Neural progenitor cell (in vitro differentiated cells): ENCODE data around the gene PRTFDC1. TPM values are rescaled to one million over a fixed set of nuclear protein-coding genes. Genes with fewer than 3 reads are reported as not detected.
A peak's percentile ranks its signal among the peaks of the same experiment; 100 is the strongest.

Experiments
- DNase-seq: peaks from one replicate; pipeline ENCODE4 v3.0.0-alpha.2; 2016; ENCODE audit warnings: low spot score
- H2AFZ ChIP-seq: fragments of 200-600 bp; sonication (generic); replicated peaks from 2 replicates; pipeline ENCODE4 v1.6.1; 2016; ENCODE audit warnings: antibody characterized with exemption
- H3F3A ChIP-seq: fragments of 200-600 bp; sonication (generic); 2 replicates; pipeline ENCODE4 v1.6.1; 2016; ENCODE audit warnings: antibody characterized with exemption, low read depth
- H3K27ac ChIP-seq: fragments of 200-600 bp; sonication (generic); 2 replicates; pipeline ENCODE4 v1.5.1; 2016; ENCODE audit warnings: mild to moderate bottlenecking
- H3K27me3 ChIP-seq: fragments of 200-600 bp; sonication (generic); 2 replicates; pipeline ENCODE4 v1.6.1; 2016; ENCODE audit warnings: mild to moderate bottlenecking, moderate library complexity
- H3K36me3 ChIP-seq: fragments of 200-600 bp; sonication (generic); 2 replicates; pipeline ENCODE4 v1.5.1; 2016
- H3K4me1 ChIP-seq: fragments of 200-600 bp; sonication (generic); 2 replicates; pipeline ENCODE4 v1.6.1; 2016; ENCODE audit warnings: mixed run types
- H3K4me2 ChIP-seq: fragments of 200-600 bp; sonication (generic); 2 replicates; pipeline ENCODE4 v1.6.1; 2016
- H3K4me3 ChIP-seq: fragments of 200-600 bp; sonication (generic); 2 replicates; pipeline ENCODE4 v1.5.1; 2016
- H3K79me2 ChIP-seq: fragments of 200-600 bp; sonication (generic); 2 replicates; pipeline ENCODE4 v1.6.1; 2016; ENCODE audit warnings: low read depth
- H3K9ac ChIP-seq: fragments of 200-600 bp; sonication (generic); 2 replicates; pipeline ENCODE4 v1.6.1; 2016
- H3K9me3 ChIP-seq: fragments of 200-600 bp; sonication (generic); 2 replicates; pipeline ENCODE4 v1.5.1; 2016; ENCODE audit warnings: low read depth
- H4K20me1 ChIP-seq: fragments of 200-600 bp; sonication (generic); 2 replicates; pipeline ENCODE4 v1.6.1; 2016; ENCODE audit warnings: low read depth
- H3K27ac Mint-ChIP-seq: 3 replicates; pipeline ENCODE4 v1.8.0; 2021; ENCODE audit warnings: mixed read lengths
- H3K27me3 Mint-ChIP-seq: 2 replicates; pipeline ENCODE4 v1.8.0; 2022; ENCODE audit warnings: low read depth, mild to moderate bottlenecking, inconsistent platforms, moderate library complexity, mixed read lengths; ENCODE audit not compliant: insufficient read depth
- H3K36me3 Mint-ChIP-seq: 3 replicates; pipeline ENCODE4 v1.8.0; 2021; ENCODE audit warnings: mixed read lengths
- H3K4me1 Mint-ChIP-seq: 3 replicates; pipeline ENCODE4 v1.8.0; 2021; ENCODE audit warnings: mixed read lengths
- H3K4me3 Mint-ChIP-seq: 3 replicates; pipeline ENCODE4 v1.8.0; 2021; ENCODE audit warnings: mild to moderate bottlenecking, moderate library complexity, mixed read lengths
- H3K9me3 Mint-ChIP-seq: 3 replicates; pipeline ENCODE4 v1.8.0; 2020; ENCODE audit warnings: mixed read lengths
- EZH2 ChIP-seq: fragments of 200-600 bp; sonication (generic); IDR thresholded peaks from 2 replicates; pipeline ENCODE4 v1.6.1; 2017; ENCODE audit warnings: antibody characterized with exemption, mild to moderate bottlenecking, moderate library complexity
- EZH2phosphoT487 ChIP-seq: fragments of 200-600 bp; sonication (generic); IDR thresholded peaks from 2 replicates; pipeline ENCODE4 v1.6.1; 2017; ENCODE audit warnings: antibody characterized with exemption
- total RNA-seq: library from RNA; depleted of rRNA; stranded (reverse); fragments of >200 nt; gene quantifications from 2 replicates; pipeline ENCODE4 v1.2.3, GENCODE V29; 2015; ENCODE audit warnings: low replicate concordance
- TF ChIP-seq, protein P1 (sequence below): fragments of 200-600 bp; sonication (generic); IDR thresholded peaks from 2 replicates; pipeline ENCODE4 v1.5.1; 2017; ENCODE audit warnings: antibody characterized with exemption, mild to moderate bottlenecking

The PRTFDC1 gene
- total RNA-seq, 1 donor from 2014 or later, result 37.7 TPM

DNA sequence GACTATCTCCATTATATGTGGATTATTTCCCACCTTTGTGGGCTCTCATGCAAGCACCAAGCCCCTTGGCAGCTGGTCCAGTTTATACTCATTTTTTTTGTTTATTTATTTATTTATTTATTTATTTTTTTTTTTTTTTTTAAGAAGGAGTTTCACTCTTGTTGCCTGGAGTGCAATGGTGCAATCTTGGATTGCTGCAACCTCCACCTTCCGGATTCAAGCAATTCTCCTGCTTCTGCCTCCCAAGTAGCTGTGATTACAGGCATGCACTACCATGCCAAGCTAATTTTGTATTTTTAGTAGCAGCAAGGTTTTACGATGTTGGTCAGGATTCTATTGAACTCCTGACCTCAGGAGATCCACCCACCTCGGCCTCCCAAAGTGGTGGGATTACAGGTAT, 2.8 kb downstream of the PRTFDC1 start:
- Histone ChIP-seq H3K9me3 (no peaks in the 10 kb centered on the region), H4K20me1 (no peaks in the 10 kb centered on the region), H3K27me3 (no peaks in the 10 kb centered on the region), H3F3A (peaks cover 23% of the 10 kb centered on the region), H3K4me2 (no peak overlapping the region), H2AFZ (no peak overlapping the region), H3K4me1 (peaks cover 40% of the 10 kb centered on the region), H3K27ac (no peak overlapping the region), H3K4me3 (no peak overlapping the region), H3K36me3 (no peaks in the 10 kb centered on the region), H3K9ac (no peak overlapping the region), H3K79me2 (no peaks in the 10 kb centered on the region)
- H3K27me3 Mint-ChIP-seq, result peaks cover 4% of the 10 kb centered on the region
- no peak for DNase-seq
- no peak overlapping the region for H3K27ac Mint-ChIP-seq
- H3K4me1 Mint-ChIP-seq, result peaks cover 43% of the 10 kb centered on the region
- no peaks in the 10 kb centered on the region for H3K9me3 Mint-ChIP-seq
- peaks cover 4% of the 10 kb centered on the region for H3K36me3 Mint-ChIP-seq
- H3K4me3 Mint-ChIP-seq, result no peak overlapping the region
- TF ChIP-seq EZH2phosphoT487 (no peak), EZH2 (no peak)
- TF ChIP-seq, protein P1, sequence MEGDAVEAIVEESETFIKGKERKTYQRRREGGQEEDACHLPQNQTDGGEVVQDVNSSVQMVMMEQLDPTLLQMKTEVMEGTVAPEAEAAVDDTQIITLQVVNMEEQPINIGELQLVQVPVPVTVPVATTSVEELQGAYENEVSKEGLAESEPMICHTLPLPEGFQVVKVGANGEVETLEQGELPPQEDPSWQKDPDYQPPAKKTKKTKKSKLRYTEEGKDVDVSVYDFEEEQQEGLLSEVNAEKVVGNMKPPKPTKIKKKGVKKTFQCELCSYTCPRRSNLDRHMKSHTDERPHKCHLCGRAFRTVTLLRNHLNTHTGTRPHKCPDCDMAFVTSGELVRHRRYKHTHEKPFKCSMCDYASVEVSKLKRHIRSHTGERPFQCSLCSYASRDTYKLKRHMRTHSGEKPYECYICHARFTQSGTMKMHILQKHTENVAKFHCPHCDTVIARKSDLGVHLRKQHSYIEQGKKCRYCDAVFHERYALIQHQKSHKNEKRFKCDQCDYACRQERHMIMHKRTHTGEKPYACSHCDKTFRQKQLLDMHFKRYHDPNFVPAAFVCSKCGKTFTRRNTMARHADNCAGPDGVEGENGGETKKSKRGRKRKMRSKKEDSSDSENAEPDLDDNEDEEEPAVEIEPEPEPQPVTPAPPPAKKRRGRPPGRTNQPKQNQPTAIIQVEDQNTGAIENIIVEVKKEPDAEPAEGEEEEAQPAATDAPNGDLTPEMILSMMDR, result no peak

DNA sequence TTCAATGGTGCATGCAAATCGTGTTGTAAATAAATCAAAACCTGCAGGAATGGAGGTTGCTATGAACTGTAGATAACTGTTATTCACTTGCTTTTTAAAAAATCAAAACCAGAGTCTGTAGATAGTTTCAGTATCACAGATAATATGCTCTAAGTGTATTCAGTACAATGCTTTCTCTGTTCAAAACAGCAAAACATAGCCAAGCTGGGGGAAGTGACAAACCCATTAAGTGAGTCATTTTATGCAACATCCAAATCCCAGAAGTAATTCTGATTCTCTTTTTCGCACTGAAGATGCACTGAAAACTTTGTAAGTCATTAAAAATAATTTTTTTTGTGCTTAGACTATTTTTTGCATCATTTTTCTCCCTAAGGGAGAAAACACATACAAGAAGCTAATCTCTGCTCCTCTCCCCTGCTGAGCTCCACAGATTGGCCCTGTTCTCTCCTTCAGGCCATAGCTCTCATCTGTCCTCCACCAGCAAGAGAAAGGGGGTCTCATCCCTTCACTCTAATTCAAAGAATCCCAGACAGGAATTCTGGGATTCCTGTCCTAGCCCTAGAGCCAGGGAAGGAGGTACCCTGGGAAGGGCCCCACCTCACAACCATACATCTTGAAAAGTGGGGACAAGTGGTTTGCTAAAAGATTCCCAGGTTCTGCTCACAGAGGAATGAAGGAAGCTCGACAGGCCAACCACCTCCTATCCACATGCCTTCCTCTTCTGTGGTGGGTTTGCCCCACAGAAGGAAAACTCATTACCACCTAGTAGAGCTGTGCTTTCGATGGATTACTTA, 4.9 kb downstream of the PRTFDC1 start:
- H3K4me3 ChIP-seq, result no peak overlapping the region
- no peaks in the 10 kb centered on the region for H3K9me3 ChIP-seq
- Mint-ChIP-seq H3K9me3 (no peaks in the 10 kb centered on the region), H3K4me3 (no peak overlapping the region), H3K27me3 (peaks cover 6% of the 10 kb centered on the region), H3K27ac (no peak overlapping the region), H3K4me1 (peaks cover 39% of the 10 kb centered on the region), H3K36me3 (peaks cover 5% of the 10 kb centered on the region)
- no peak overlapping the region for H3K4me2 ChIP-seq
- DNase-seq, result no peak
- no peaks in the 10 kb centered on the region for H3K27me3 ChIP-seq
- H3K27ac ChIP-seq, result no peak overlapping the region
- H3K79me2 ChIP-seq, result no peaks in the 10 kb centered on the region
- no peaks in the 10 kb centered on the region for H4K20me1 ChIP-seq
- peaks cover 33% of the 10 kb centered on the region for H3K4me1 ChIP-seq
- no peak overlapping the region for H3K9ac ChIP-seq
- TF ChIP-seq, protein P1, result no peak
- TF ChIP-seq EZH2, result no peak
- no peak for TF ChIP-seq EZH2phosphoT487
- no peak overlapping the region for H2AFZ ChIP-seq
- no peaks in the 10 kb centered on the region for H3K36me3 ChIP-seq
- peaks cover 23% of the 10 kb centered on the region for H3F3A ChIP-seq

- H3K4me2 ChIP-seq, result no peak overlapping the region
- DNase-seq, result no peak
Observed at GRCh38 chr10:24944512-24945255, 7.7 kb downstream of the PRTFDC1 start.

More at GRCh38 chr10:24944512-24945255, 7.7 kb downstream of the PRTFDC1 start:
- H2AFZ ChIP-seq, result no peak overlapping the region
- H3K4me3 ChIP-seq, result no peak overlapping the region
- H4K20me1 ChIP-seq, result no peaks in the 10 kb centered on the region
- peaks cover 17% of the 10 kb centered on the region for H3K4me1 Mint-ChIP-seq
- H3K27ac ChIP-seq, result no peak overlapping the region
- H3K4me3 Mint-ChIP-seq, result no peak overlapping the region
- H3K4me1 ChIP-seq, result peaks cover 9% of the 10 kb centered on the region
- TF ChIP-seq, protein P1, result no peak
- TF ChIP-seq EZH2phosphoT487 (no peak), EZH2 (no peak)
- peaks cover 5% of the 10 kb centered on the region for H3K36me3 Mint-ChIP-seq
- H3K27me3 Mint-ChIP-seq, result peaks cover 4% of the 10 kb centered on the region
- no peaks in the 10 kb centered on the region for H3F3A ChIP-seq
- no peaks in the 10 kb centered on the region for H3K27me3 ChIP-seq
- no peaks in the 10 kb centered on the region for H3K9me3 ChIP-seq
- H3K79me2 ChIP-seq, result no peaks in the 10 kb centered on the region
- H3K27ac Mint-ChIP-seq, result peak overlapping the region; percentile 54
- no peaks in the 10 kb centered on the region for H3K9me3 Mint-ChIP-seq
- H3K36me3 ChIP-seq, result no peaks in the 10 kb centered on the region
- H3K9ac ChIP-seq, result no peak overlapping the region
